H1 (cell line): ENCODE measurements around the gene ARRB1.

ENCODE experiments used
- CREB1 ChIP-seq: IDR thresholded peaks from 2 replicates; pipeline ENCODE4 v1.6.1; 2012; ENCODE audit warnings: inconsistent platforms
- CTCF ChIP-seq, 3 experiments: IDR thresholded peaks; 1 replicate in 2 of 3; 2 replicates in 1 of 3; pipeline versions ENCODE4 v1.5.1 to v1.6.1; 2011; ENCODE audit warnings: low read length in 3 of 3, mild to moderate bottlenecking in 3 of 3, inconsistent platforms in 2 of 3, low read depth in 1 of 3, moderate library complexity in 1 of 3; ENCODE audit not compliant: insufficient read depth in 1 of 3; ENCODE audit errors: control extremely low read depth in 1 of 3
- EZH2 ChIP-seq: fragments of 200-600 bp; sonication (generic); IDR thresholded peaks from 2 replicates; pipeline ENCODE4 v1.7.1; 2012; ENCODE audit warnings: low read depth, mild to moderate bottlenecking, moderate library complexity, low read length, inconsistent platforms; ENCODE audit not compliant: severe bottlenecking
- GABPA ChIP-seq: IDR thresholded peaks from 2 replicates; pipeline ENCODE4 v1.6.1; 2011; ENCODE audit warnings: mild to moderate bottlenecking, low read length, moderate library complexity, borderline replicate concordance; ENCODE audit not compliant: insufficient read depth
- NANOG ChIP-seq: IDR thresholded peaks from 2 replicates; pipeline ENCODE4 v1.6.1; 2011; ENCODE audit warnings: low read length, low read depth, mild to moderate bottlenecking, inconsistent platforms; ENCODE audit not compliant: insufficient read depth, poor library complexity, severe bottlenecking
- POLR2A ChIP-seq, 2 experiments: IDR thresholded peaks; 1 replicate in 1 of 2; 2 replicates in 1 of 2; pipeline ENCODE4 v1.6.1; 2011; ENCODE audit warnings: low read depth in 2 of 2, low read length in 2 of 2, mild to moderate bottlenecking in 2 of 2; ENCODE audit errors: control extremely low read depth in 1 of 2
- TAF7 ChIP-seq: optimal IDR thresholded peaks from 2 replicates; pipeline ENCODE3; 2011; ENCODE audit warnings: low read depth, mild to moderate bottlenecking, inconsistent platforms, low read length, moderate library complexity, borderline replicate concordance

- no peak for TF ChIP-seq POLR2A (IDR thresholded peaks at IDR 0.05; ENCODE audit: control extremely low read depth in 1 of 2, low read depth in 2 of 2, low read length in 2 of 2)
- TF ChIP-seq GABPA, result no peak
- no peak for TF ChIP-seq CREB1
- TF ChIP-seq CTCF (IDR thresholded peaks at IDR 0.05; ENCODE audit: control extremely low read depth in 1 of 3, insufficient read depth in 1 of 3, low read depth in 1 of 3, low read length in 3 of 3), result no peak
- no peak for TF ChIP-seq TAF7
- peak; percentile 72 for TF ChIP-seq EZH2
- TF ChIP-seq NANOG, result no peak
These were observed 109.4 kb downstream of the ARRB1 start for GRCh38 chr11:75241906-75242644.
